CD14-positive monocyte (primary cell): ENCODE measurements around the gene PYGO2. TPM values are rescaled to one million over a fixed set of nuclear protein-coding genes. Genes with fewer than 3 reads are reported as not detected.

Experiments used
- DNase-seq, 3 donors: peaks; one replicate each; pipeline ENCODE4 v3.0.0-alpha.2; 2011 to 2022
- H2AFZ ChIP-seq: 2 replicates; pipeline ENCODE4 v1.6.0; 2012; ENCODE audit warnings: mild to moderate bottlenecking, low read depth, low read length, inconsistent platforms; ENCODE audit not compliant: insufficient read depth, poor library complexity, severe bottlenecking
- H3K27ac ChIP-seq, 2 donors: 1 replicate in 1 of 2; 2 replicates in 1 of 2; pipeline ENCODE4 v1.5.1; 2012 to 2013; ENCODE audit warnings: low read length in 2 of 2, control low read depth in 1 of 2, inconsistent platforms in 1 of 2, low read depth in 1 of 2, mild to moderate bottlenecking in 1 of 2
- H3K27me3 ChIP-seq, 2 donors: one replicate each; pipeline versions ENCODE4 v1.6.0 to v1.6.1; 2011 to 2013; ENCODE audit warnings: low read length in 2 of 2; ENCODE audit not compliant: control insufficient read depth in 2 of 2, insufficient read depth in 2 of 2
- H3K36me3 ChIP-seq, 2 donors: replicated peaks in 1 of 2; 1 replicate in 1 of 2; 2 replicates in 1 of 2; pipeline versions ENCODE4 v1.5.1 to v1.6.1; 2012 to 2013; ENCODE audit warnings: low read length in 2 of 2, control low read depth in 1 of 2, inconsistent platforms in 1 of 2, mild to moderate bottlenecking in 1 of 2; ENCODE audit not compliant: insufficient read depth in 2 of 2, control insufficient read depth in 1 of 2
- H3K4me1 ChIP-seq, 2 donors: 1 replicate in 1 of 2; 2 replicates in 1 of 2; pipeline versions ENCODE4 v1.5.1 to v1.6.1; 2012 to 2013; ENCODE audit warnings: low read length in 2 of 2, control low read depth in 1 of 2, inconsistent platforms in 1 of 2, mild to moderate bottlenecking in 1 of 2, moderate library complexity in 1 of 2; ENCODE audit not compliant: insufficient read depth in 2 of 2, control insufficient read depth in 1 of 2
- H3K4me2 ChIP-seq: replicated peaks from 2 replicates; pipeline ENCODE3; 2012; ENCODE audit warnings: low read length, moderate library complexity, mild to moderate bottlenecking; ENCODE audit not compliant: poor library complexity, severe bottlenecking; ENCODE audit errors: extremely low read depth
- H3K4me3 ChIP-seq, 3 experiments: fragments of 200-600 bp in 1 of 3; sonication (generic) in 1 of 3; replicated peaks in 1 of 3; 1 replicate in 2 of 3; 2 replicates in 1 of 3; pipeline ENCODE4 v1.5.1; 2011 to 2013; ENCODE audit warnings: low read length in 3 of 3, mild to moderate bottlenecking in 3 of 3, control low read depth in 2 of 3, low read depth in 2 of 3, inconsistent platforms in 1 of 3, moderate library complexity in 1 of 3
- H3K79me2 ChIP-seq: 2 replicates; pipeline ENCODE4 v1.6.0; 2012; ENCODE audit warnings: mild to moderate bottlenecking, control low read depth, inconsistent platforms, low read length, moderate library complexity; ENCODE audit not compliant: insufficient read depth
- H3K9ac ChIP-seq: 2 replicates; pipeline ENCODE4 v1.6.0; 2017; ENCODE audit warnings: low read length, mild to moderate bottlenecking; ENCODE audit not compliant: insufficient read depth, poor library complexity, severe bottlenecking
- H3K9me3 ChIP-seq, 2 donors: replicated peaks in 1 of 2; 1 replicate in 1 of 2; 2 replicates in 1 of 2; pipeline versions ENCODE4 v1.5.1 to v1.6.1; 2012 to 2013; ENCODE audit warnings: low read length in 2 of 2, control low read depth in 1 of 2; ENCODE audit not compliant: control insufficient read depth in 1 of 2, insufficient read depth in 1 of 2
- H4K20me1 ChIP-seq: 2 replicates; pipeline ENCODE4 v1.6.0; 2012; ENCODE audit warnings: mild to moderate bottlenecking, low read length, control low read depth, moderate library complexity; ENCODE audit not compliant: insufficient read depth
- H3K27ac Mint-ChIP-seq, 7 donors: one replicate each; pipeline ENCODE4 v1.8.0; 2020; ENCODE audit warnings: mild to moderate bottlenecking in 7 of 7, mixed read lengths in 7 of 7, moderate library complexity in 6 of 7, inconsistent platforms in 2 of 7
- H3K27me3 Mint-ChIP-seq, 3 donors: one replicate each; pipeline ENCODE4 v1.8.0; 2021 to 2022; ENCODE audit warnings: low read depth in 3 of 3, mild to moderate bottlenecking in 3 of 3, mixed read lengths in 3 of 3, moderate library complexity in 3 of 3, inconsistent platforms in 1 of 3
- H3K36me3 Mint-ChIP-seq, 2 donors: one replicate each; pipeline ENCODE4 v1.8.0; 2020; ENCODE audit warnings: mixed read lengths in 2 of 2, inconsistent platforms in 1 of 2, mild to moderate bottlenecking in 1 of 2
- H3K4me1 Mint-ChIP-seq: one replicate; pipeline ENCODE4 v1.8.0; 2020; ENCODE audit warnings: mild to moderate bottlenecking, mixed read lengths
- H3K4me3 Mint-ChIP-seq, 2 donors: one replicate each; pipeline ENCODE4 v1.8.0; 2020; ENCODE audit warnings: mild to moderate bottlenecking in 2 of 2, mixed read lengths in 2 of 2, moderate library complexity in 1 of 2
- H3K9me3 Mint-ChIP-seq, 7 donors: one replicate each; pipeline ENCODE4 v1.8.0; 2020 to 2022; ENCODE audit warnings: mixed read lengths in 7 of 7, mild to moderate bottlenecking in 6 of 7, moderate library complexity in 6 of 7, inconsistent platforms in 2 of 7
- CTCF ChIP-seq: fragments of 200-600 bp; IDR thresholded peaks from one replicate; pipeline ENCODE4 v1.8.0; 2022; ENCODE audit warnings: antibody characterized with exemption, mild to moderate bottlenecking
- WGBS: methylation state at CpG from one replicate; pipeline ENCODE4 v1.1.5; 2013; ENCODE audit warnings: missing lambda C conversion rate; ENCODE audit not compliant: insufficient coverage; 5-methylcytosine and 5-hydroxymethylcytosine counted together
- intact Hi-C, 2 donors: fragments of 100-400 bp; cut with micrococcal nuclease; formaldehyde crosslinking; loops; one replicate each; pipeline versions ENCODE4 v1.15.0 to v1.15.1; 2023
- polyA plus RNA-seq, 3 donors: library from polyadenylated mRNA; depleted of rRNA in 1 of 3; unstranded in 2 of 3; stranded (reverse) in 1 of 3; fragments of 300-500 nt in 2 of 3; fragments of >200 nt in 1 of 3; fragmentation: Illumina TruSeq in 2 of 3; gene quantifications; 1 replicate in 2 of 3; 2 replicates in 1 of 3; pipeline ENCODE4 v1.2.3, GENCODE V29; 2012 to 2021

The PYGO2 gene
- polyA plus RNA-seq, 3 donors: 8.2 to 12.5 (median 12.0) TPM

GRCh38 chr1:154962156-154962749 is 671 bp upstream of the PYGO2 start:
- peaks cover 43% of the 10 kb centered on the region for H3K79me2 ChIP-seq
- H4K20me1 ChIP-seq: peaks cover 53% of the 10 kb centered on the region
- H3K36me3 ChIP-seq: peaks cover 56 to 63% of the 10 kb centered on the region in 2 donors
- Mint-ChIP-seq H3K27me3 (peaks cover 0 to 3% (median 0%) of the 10 kb centered on the region in 3 donors), H3K4me3 (peak overlapping the region; percentile 81 to 91), H3K36me3 (peaks cover 43 to 55% of the 10 kb centered on the region in 2 donors), H3K27ac (peak overlapping the region; percentile 78 to 90 (median 85)), H3K9me3 (no peaks in the 10 kb centered on the region), H3K4me1 (peaks cover 24% of the 10 kb centered on the region)
- peak; percentile 51 for TF ChIP-seq CTCF
- peak overlapping the region; percentile 73 to 95 (median 93) for H3K4me3 ChIP-seq
- peaks cover 17 to 30% of the 10 kb centered on the region in 2 donors for H3K4me1 ChIP-seq
- DNase-seq: no peak
- WGBS: 0% methylated on average over 10 of the region's 25 CpGs
- intact Hi-C loops: loop anchor here (5.0 kb wide), 2 partner anchors 40 to 55 kb away; partner anchors contain the start of gene ZBTB7B (in 2 of the 2)
- H3K27me3 ChIP-seq: no peaks in the 10 kb centered on the region
- peak overlapping the region; percentile 44 to 90 for H3K27ac ChIP-seq
- H3K9ac ChIP-seq: peak overlapping the region; percentile 89
- H3K9me3 ChIP-seq: no peaks in the 10 kb centered on the region
- peak overlapping the region; percentile 93 for H3K4me2 ChIP-seq
- peak overlapping the region; percentile 88 for H2AFZ ChIP-seq

- H4K20me1 ChIP-seq: peaks cover 37% of the 10 kb centered on the region
- H3K27ac Mint-ChIP-seq: peak overlapping the region; percentile 73 to 92 (median 84)
- peak overlapping the region; percentile 93 for H3K4me2 ChIP-seq
- H3K36me3 Mint-ChIP-seq: peaks cover 29 to 38% of the 10 kb centered on the region in 2 donors
- no peaks in the 10 kb centered on the region for H3K9me3 Mint-ChIP-seq
- peak overlapping the region; percentile 81 to 90 for H3K4me3 Mint-ChIP-seq
- H3K4me1 ChIP-seq: peaks cover 26 to 43% of the 10 kb centered on the region in 2 donors
- intact Hi-C loops: loop anchor here (5.0 kb wide), 2 partner anchors 42 to 57 kb away; partner anchors contain the start of gene ZBTB7B (in 2 of the 2)
- peaks cover 37% of the 10 kb centered on the region for H3K4me1 Mint-ChIP-seq
- no peak for TF ChIP-seq CTCF
- peaks cover 38% of the 10 kb centered on the region for H3K79me2 ChIP-seq
- peak overlapping the region in 1 of 2 donors; percentile 90 for H3K27ac ChIP-seq
- H3K4me3 ChIP-seq: peak overlapping the region; percentile 73 to 95 (median 93)
- H3K27me3 ChIP-seq: no peaks in the 10 kb centered on the region
- peaks cover 39 to 46% of the 10 kb centered on the region in 2 donors for H3K36me3 ChIP-seq
- no peak for DNase-seq
- H2AFZ ChIP-seq: peak overlapping the region; percentile 88
- H3K27me3 Mint-ChIP-seq: peaks cover 0 to 4% (median 3%) of the 10 kb centered on the region in 3 donors
- WGBS: 20% methylated on average over 1 of the region's 10 CpGs
- peak overlapping the region; percentile 89 for H3K9ac ChIP-seq
- H3K9me3 ChIP-seq: no peaks in the 10 kb centered on the region
Measured at GRCh38 chr1:154960446-154961136, 991 bp downstream of the PYGO2 start.
